Fibroblast of mammary gland (primary cell): Measurements from ENCODE around the gene HOXC6.
A peak's percentile ranks its signal among the peaks of the same experiment; 100 is the strongest.

Experiments used
- DNase-seq: peaks from one replicate; pipeline ENCODE4 v3.0.0-alpha.2; 2010; ENCODE audit warnings: low read depth
- H3K4me3 ChIP-seq: 2 replicates; pipeline ENCODE4 v1.5.1; 2011; ENCODE audit warnings: low read depth, mild to moderate bottlenecking, low read length, moderate library complexity; ENCODE audit not compliant: control insufficient read depth
- TF ChIP-seq, protein P1 (sequence below): conservative IDR thresholded peaks from 2 replicates; pipeline ENCODE4 v1.5.1; 2011; ENCODE audit warnings: low read depth, low read length, inconsistent platforms; ENCODE audit not compliant: control insufficient read depth, insufficient read depth

The HOXC6 gene

DNA sequence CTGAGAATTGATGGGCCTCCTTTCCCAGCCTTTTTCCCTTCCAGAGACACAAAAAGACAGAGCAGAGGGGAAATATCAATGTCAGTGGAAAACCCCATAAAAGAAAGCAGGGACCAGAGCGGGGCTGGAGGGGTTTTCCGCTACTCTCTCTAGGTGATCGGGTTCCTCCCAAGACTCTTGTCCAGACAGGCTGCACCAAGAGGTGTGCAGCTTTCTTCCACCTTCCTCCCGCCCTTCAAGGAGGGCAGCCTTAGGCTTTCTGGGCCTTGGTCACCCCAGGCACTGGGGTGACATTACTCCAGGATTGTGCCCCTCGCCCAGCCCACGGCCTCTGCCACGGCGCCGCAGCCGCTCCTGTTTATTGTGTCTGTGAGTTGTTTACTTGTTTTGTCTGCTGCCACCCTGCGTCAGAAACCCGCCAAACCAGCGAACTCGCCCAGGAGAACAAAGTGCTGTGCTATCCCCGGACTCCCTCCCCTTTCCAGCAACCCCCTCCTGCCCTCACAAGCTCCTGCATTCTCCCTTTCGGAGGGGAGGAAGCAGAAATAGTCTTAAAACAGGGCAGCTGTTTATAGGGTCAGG lies 6.7 kb upstream of the HOXC6 start:
- TF ChIP-seq, protein P1, sequence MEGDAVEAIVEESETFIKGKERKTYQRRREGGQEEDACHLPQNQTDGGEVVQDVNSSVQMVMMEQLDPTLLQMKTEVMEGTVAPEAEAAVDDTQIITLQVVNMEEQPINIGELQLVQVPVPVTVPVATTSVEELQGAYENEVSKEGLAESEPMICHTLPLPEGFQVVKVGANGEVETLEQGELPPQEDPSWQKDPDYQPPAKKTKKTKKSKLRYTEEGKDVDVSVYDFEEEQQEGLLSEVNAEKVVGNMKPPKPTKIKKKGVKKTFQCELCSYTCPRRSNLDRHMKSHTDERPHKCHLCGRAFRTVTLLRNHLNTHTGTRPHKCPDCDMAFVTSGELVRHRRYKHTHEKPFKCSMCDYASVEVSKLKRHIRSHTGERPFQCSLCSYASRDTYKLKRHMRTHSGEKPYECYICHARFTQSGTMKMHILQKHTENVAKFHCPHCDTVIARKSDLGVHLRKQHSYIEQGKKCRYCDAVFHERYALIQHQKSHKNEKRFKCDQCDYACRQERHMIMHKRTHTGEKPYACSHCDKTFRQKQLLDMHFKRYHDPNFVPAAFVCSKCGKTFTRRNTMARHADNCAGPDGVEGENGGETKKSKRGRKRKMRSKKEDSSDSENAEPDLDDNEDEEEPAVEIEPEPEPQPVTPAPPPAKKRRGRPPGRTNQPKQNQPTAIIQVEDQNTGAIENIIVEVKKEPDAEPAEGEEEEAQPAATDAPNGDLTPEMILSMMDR = peak; percentile 21

DNA sequence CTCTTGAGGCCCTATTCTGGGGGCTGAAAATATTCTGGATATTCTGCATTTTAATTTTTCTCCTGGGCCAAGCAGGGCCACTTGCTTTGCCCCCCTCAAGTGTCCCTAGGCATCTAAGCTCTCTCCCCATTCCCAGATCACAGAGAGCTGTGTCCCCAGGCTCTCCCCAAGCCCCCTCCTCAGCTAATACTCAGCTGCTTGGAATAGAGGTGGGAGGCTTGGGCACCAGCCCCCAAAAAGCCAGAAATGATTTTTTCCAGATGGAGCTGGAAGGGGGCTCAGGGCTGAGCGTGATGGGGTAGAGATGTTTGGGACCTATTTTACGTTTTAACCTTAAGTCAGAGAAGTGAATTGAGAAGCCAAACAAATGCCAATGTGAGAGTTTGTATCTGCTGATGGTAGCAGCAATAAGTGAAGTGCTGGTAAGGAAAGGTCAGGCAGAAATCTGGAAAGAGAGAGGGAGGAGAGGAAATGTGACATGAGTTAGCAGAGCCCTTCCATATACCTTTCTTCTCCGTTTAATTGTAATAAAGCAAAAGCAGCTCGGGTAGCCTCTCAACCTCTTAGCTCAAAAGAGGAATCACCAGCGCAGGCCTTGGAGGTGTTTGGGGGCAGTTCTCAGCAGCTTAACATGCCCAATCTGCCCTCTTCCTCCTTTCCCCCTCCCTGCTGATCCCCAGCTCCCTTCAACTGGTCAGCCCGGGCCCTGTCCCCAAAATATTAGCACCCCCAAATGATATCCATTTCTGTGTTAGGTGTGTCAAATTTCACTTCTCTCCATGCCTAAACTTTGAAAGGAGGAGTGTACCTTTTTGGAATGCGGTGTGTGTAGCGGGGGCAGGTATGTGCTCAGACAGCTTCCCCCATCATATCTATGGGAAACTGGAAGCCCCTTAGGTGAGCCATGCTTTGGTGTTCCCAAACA lies 5.0 kb upstream of the HOXC6 start:
- no peak for DNase-seq
- peak overlapping the region; percentile 33 for H3K4me3 ChIP-seq
- TF ChIP-seq, protein P1 = no peak

More for the DNA sequence above, 6.7 kb upstream of the HOXC6 start:
- DNase-seq = peak; percentile 64
- peak overlapping the region; percentile 94 for H3K4me3 ChIP-seq

DNA sequence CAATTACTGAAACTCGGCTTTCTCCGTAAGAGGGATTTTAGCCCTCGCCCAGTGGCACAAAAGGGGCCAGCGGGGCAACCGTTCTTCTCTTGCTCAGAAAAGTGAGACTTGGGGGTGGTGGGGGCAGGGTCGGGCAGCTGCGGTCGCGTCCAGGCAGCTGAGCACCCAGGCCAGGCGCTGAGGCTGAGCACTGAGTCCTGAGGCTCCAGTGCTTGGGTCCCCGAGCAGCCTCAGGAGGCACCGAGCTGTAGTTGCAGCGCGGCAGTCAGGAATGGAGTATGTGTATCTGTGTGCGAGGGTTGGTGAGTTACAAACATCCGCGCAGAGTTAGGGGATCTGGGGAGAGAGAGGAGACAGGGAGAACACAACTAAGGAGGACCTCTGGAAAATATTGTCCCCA lies 4.1 kb upstream of the HOXC6 start:
- H3K4me3 ChIP-seq = peak overlapping the region; percentile 33
- TF ChIP-seq, protein P1 = no peak
- no peak for DNase-seq

DNA sequence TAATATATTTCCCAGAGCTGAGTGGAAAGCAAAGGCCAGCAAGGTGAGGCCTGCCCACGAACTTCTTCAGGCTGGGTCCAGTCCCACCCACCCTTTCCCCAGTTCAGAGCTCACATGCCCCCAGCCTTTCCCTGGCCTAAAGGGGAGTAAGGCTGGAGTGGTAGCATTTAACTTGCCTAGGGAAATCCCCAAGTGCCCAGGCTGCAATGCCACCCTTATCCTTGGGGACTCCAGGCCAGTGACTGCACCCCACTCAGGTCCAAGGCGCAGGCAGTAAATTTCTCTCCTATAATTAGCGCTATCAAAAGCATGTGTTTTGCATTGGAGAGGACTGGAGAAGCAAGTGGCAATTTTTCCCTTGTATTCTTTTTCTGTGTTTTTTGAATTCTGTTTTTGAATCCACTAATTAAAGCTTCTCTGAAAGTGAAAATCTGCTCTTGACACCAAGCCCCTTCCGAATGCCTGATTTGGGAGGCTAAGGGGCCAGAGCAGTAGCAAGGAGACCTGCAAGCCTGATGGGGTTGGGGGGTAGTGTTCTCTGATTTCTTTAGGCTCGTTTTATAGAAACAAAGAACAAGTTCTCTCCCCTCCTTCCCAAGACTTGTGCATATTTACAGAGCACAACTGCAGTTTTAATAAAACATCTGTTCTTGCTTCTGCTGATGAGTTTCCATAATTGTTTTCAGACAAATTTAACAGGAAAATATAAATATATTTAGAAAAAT lies 3.5 kb upstream of the HOXC6 start:
- no peak for DNase-seq
- TF ChIP-seq, protein P1 = no peak
- H3K4me3 ChIP-seq = peak overlapping the region; percentile 33

DNA sequence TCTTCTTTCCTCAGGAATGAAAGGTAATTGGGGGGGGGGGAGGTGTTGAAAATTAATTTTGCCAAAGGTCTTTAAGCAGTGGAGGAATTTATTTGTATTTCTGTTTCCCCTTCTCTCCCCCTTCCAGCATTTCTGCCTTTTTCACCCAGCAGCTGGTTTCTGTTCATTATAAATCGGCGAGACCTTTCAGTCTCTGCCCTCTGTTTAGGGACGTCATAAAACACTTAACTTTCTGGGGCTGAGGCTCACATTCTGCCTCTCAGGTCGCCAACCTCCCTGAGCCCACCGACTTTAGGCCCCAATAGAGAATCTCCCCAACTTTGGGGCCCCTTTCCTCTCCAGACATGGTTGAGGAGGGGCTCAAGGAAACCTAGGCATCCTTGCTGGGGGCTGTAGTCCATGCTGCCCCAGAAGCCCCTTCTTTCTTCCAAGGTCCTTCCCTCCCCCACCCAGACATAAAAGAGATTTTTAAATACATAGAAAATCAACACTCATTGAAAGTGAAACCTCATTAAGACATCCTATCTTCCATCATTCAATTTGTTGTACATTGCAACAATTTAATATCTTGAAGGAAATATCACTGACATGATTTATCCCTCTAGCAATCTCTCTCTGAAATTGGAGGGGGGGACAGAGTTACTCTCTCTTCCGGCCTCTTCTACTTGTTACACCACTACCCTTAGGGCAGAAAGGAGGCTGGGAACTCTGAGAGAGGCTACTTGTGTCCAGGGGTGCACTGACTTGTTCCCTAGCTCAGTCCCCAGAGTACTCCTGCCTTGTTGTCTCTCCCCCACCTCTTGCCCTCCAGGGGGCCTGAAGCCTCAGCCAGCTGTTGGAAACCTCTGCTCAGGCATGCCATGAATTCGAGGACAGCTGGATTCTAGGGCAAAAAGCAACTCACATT lies 2.5 kb upstream of the HOXC6 start:
- TF ChIP-seq, protein P1 = no peak
- peak overlapping the region; percentile 20 for H3K4me3 ChIP-seq
- DNase-seq = peak; percentile 58
